ENCODE data around the gene PXT1.

PXT1 gene

DNA sequence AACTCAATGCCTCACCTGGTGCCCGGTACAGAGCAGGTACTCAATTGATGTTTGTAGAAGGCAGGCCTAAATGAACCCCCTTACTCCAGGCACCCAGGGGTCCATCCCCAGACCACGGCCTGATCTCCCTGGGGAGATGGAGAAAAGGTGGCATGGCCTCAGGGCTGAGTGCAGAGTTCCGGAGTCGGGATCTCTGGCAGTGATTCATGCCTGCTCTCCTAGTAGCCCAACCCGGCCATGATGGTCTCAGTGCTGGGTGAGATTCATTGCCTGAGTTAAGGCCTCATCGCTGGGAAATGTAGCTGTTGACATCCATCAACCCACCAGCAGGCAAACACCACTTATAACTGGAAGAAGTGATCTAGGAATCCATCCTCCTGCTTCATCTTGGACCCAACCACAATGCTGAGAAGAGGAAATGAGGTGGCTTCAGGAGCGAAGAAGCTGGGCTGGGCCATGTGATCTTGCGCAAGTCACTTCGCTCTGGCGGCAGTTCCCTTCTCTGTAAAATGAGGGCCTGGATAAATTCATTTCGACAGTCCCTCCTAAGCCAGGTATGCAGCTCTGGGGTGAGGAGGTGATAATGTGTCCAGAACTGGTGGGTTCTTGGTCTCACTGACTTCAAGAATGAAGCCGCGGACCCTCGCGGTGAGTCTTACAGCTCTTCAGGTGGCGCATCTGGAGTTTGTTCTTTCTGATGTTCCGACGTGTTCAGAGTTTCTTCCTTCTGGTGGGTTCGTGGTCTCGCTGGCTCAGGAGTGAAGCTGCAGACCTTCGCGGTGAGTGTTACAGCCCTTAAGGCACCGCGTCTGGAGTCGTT, 79.9 kb downstream of the PXT1 start:
- H2AFZ ChIP-seq: no peak overlapping the region
- H3K4me1 ChIP-seq: no peaks in the 10 kb centered on the region
- H3K4me3 ChIP-seq (ENCODE audit: low read depth, low read length): no peak overlapping the region
- no peaks in the 10 kb centered on the region for H3K79me2 ChIP-seq
- no peaks in the 10 kb centered on the region for H3K36me3 ChIP-seq (ENCODE audit: control insufficient read depth, insufficient read depth, low read length)
- no peak overlapping the region for H3K9ac ChIP-seq
- H3K4me2 ChIP-seq (ENCODE audit: low read length): no peak overlapping the region
- H3K27me3 ChIP-seq (ENCODE audit: control insufficient read depth, insufficient read depth, low read length): no peaks in the 10 kb centered on the region
- H3K9me3 ChIP-seq (ENCODE audit: control insufficient read depth, low read length): no peaks in the 10 kb centered on the region
- H3K27ac ChIP-seq: no peak overlapping the region
- TF ChIP-seq, protein P1, sequence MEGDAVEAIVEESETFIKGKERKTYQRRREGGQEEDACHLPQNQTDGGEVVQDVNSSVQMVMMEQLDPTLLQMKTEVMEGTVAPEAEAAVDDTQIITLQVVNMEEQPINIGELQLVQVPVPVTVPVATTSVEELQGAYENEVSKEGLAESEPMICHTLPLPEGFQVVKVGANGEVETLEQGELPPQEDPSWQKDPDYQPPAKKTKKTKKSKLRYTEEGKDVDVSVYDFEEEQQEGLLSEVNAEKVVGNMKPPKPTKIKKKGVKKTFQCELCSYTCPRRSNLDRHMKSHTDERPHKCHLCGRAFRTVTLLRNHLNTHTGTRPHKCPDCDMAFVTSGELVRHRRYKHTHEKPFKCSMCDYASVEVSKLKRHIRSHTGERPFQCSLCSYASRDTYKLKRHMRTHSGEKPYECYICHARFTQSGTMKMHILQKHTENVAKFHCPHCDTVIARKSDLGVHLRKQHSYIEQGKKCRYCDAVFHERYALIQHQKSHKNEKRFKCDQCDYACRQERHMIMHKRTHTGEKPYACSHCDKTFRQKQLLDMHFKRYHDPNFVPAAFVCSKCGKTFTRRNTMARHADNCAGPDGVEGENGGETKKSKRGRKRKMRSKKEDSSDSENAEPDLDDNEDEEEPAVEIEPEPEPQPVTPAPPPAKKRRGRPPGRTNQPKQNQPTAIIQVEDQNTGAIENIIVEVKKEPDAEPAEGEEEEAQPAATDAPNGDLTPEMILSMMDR (IDR thresholded peaks at IDR 0.05): no peak

DNA sequence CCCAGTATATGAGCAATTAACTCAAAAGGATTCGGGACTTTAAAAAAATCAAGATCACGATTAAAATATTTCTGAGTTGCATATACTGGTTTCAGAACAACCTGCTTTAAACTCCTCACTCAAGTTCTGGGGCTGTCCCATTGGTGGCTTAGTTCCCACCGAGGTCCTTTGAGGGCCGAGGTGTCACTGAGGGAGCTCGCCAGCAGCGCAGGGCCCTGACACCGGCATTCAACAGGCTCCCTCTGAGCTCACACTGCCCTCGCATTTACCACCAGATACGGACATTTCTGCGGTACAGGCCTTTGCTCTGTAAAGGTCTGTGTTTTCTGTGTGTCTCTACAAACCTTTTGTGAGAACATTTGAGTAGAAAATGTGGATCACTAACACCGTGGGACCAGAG, 81.6 kb downstream of the PXT1 start:
- H3K9ac ChIP-seq: no peak overlapping the region
- H3K79me2 ChIP-seq: no peaks in the 10 kb centered on the region
- H3K27me3 ChIP-seq (ENCODE audit: control insufficient read depth, insufficient read depth, low read length): no peaks in the 10 kb centered on the region
- H2AFZ ChIP-seq: no peak overlapping the region
- H3K27ac ChIP-seq: no peak overlapping the region
- no peak overlapping the region for H3K4me3 ChIP-seq (ENCODE audit: low read depth, low read length)
- no peak overlapping the region for H3K4me2 ChIP-seq (ENCODE audit: low read length)
- H3K4me1 ChIP-seq: no peaks in the 10 kb centered on the region
- no peaks in the 10 kb centered on the region for H3K36me3 ChIP-seq (ENCODE audit: control insufficient read depth, insufficient read depth, low read length)
- TF ChIP-seq, protein P1 (IDR thresholded peaks at IDR 0.05): no peak
- H3K9me3 ChIP-seq (ENCODE audit: control insufficient read depth, low read length): no peaks in the 10 kb centered on the region

DNA sequence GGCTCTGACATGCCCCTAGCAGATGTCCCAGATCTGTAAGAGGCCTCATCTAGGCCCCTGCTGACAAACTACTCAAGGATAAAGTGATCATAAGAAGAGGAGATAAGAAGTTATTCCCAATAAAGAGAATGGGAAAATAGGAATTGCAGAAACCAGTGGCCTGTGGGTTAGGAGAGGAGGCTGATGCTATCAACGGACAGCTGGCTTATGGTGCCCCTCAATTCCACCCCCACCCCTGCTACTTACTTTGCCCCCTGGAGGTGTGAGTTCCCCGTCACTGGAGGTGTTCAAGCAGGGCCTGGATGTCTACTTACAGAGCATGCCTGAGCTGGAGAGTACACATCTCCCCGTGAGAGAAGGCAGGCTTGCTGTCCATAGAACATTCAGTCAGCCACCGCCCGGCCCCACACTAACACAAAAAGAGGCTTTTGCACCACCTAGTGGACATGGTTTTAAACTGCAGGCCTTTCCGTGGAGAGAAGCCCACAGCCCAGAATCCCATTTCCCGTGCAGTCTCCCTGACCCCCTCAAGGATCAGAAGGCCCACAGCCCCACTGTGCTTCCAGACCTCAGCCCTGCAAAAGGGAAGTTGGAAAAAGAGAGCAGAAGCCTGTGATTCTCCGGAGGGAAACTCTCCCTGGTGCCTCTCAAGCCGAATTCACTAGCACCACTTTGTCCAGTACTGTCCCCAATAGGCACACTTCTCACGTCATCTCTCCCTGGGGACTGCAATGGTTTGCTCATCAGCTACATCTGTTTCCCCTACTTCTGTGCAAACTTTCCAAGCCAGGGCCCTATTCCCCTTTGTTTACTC, 82.2 kb downstream of the PXT1 start:
- TF ChIP-seq, protein P1 (IDR thresholded peaks at IDR 0.05): peak; percentile 86
- Histone ChIP-seq H3K4me1 (no peaks in the 10 kb centered on the region), H2AFZ (peak overlapping the region; percentile 43), H3K27ac (no peak overlapping the region), H3K4me3 (ENCODE audit: low read depth, low read length) (no peak overlapping the region), H3K9ac (no peak overlapping the region), H3K9me3 (ENCODE audit: control insufficient read depth, low read length) (no peaks in the 10 kb centered on the region), H3K27me3 (ENCODE audit: control insufficient read depth, insufficient read depth, low read length) (no peaks in the 10 kb centered on the region), H3K4me2 (ENCODE audit: low read length) (no peak overlapping the region), H3K79me2 (no peaks in the 10 kb centered on the region), H3K36me3 (ENCODE audit: control insufficient read depth, insufficient read depth, low read length) (no peaks in the 10 kb centered on the region)

DNA sequence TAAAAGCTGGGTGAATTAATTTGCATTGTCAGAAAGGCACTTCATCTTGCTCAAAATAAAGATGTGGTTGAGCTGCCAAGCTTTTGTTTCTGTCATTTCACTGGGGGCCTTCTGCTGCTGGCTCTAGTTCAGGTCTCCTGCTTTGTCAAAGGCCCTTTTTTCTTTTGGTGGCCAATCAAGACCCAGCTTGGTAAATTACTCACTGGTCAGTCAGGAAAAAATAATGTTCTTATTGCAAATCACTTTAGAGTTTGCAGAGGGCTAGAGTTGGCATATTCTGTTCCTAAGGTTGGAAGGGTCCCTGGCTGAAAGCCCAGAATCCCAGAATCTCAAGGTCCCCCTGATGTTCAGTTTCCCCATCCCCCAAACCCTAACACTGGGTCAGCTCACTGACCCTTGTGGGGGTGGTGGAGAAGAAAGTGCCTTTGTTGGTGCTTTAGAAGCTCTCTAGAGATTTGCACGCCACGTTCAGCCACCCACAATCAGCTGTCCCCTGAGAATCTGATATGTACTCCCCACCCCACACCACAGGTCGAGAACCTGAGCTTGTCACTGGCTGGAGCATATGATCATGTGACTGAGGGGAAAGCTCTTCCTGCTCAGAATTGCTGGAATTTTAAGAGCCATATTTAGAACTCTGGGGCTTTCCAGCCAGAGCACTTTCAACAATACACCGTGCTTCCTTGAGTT, 84.3 kb downstream of the PXT1 start:
- H3K4me3 ChIP-seq (ENCODE audit: low read depth, low read length): no peak overlapping the region
- H3K9ac ChIP-seq: no peak overlapping the region
- no peak overlapping the region for H3K27ac ChIP-seq
- H3K4me2 ChIP-seq (ENCODE audit: low read length): no peak overlapping the region
- H3K36me3 ChIP-seq (ENCODE audit: control insufficient read depth, insufficient read depth, low read length): no peaks in the 10 kb centered on the region
- H2AFZ ChIP-seq: peak overlapping the region; percentile 29
- no peaks in the 10 kb centered on the region for H3K27me3 ChIP-seq (ENCODE audit: control insufficient read depth, insufficient read depth, low read length)
- H3K4me1 ChIP-seq: no peaks in the 10 kb centered on the region
- H3K9me3 ChIP-seq (ENCODE audit: control insufficient read depth, low read length): no peaks in the 10 kb centered on the region
- H3K79me2 ChIP-seq: no peaks in the 10 kb centered on the region
- TF ChIP-seq, protein P1 (IDR thresholded peaks at IDR 0.05): no peak
